HEK293 (cell line): ENCODE results near the gene TMEM87B.

Experiments used
- CTCF ChIA-PET: fragments of 350-600 bp; formaldehyde crosslinking; extraction: SDS; loops from one replicate; lab custom pipeline; 2021; ENCODE audit warnings: antibody characterized with exemption; lab: Yijun Ruan, JAX
- POLR2A ChIA-PET: fragments of 300-600 bp; formaldehyde crosslinking; extraction: SDS; loops from one replicate; lab custom pipeline; 2020; ENCODE audit warnings: antibody characterized with exemption, inconsistent platforms; lab: Yijun Ruan, JAX
- H3K27ac ChIP-seq: fragments of 200-500 bp; sonication (Bioruptor generic); 2 replicates; pipeline ENCODE4 v1.5.1; 2014; ENCODE audit warnings: low read depth, low read length, control low read depth, inconsistent platforms; ENCODE audit errors: extremely low read depth
- H3K36me3 ChIP-seq, 2 experiments: fragments of 200-500 bp in 1 of 2; sonication (Bioruptor generic) in 1 of 2; 1 replicate in 1 of 2; 2 replicates in 1 of 2; pipeline ENCODE4 v1.5.1; 2014 to 2017; ENCODE audit warnings: inconsistent platforms in 2 of 2, low read length in 2 of 2; ENCODE audit not compliant: control insufficient read depth in 2 of 2, insufficient read depth in 1 of 2
- H3K4me1 ChIP-seq: fragments of 200-500 bp; sonication (Bioruptor generic); 2 replicates; pipeline ENCODE4 v1.5.1; 2014; ENCODE audit warnings: mild to moderate bottlenecking, low read length, inconsistent platforms; ENCODE audit not compliant: control insufficient read depth, insufficient read depth
- H3K4me3 ChIP-seq: 2 replicates; pipeline ENCODE4 v1.5.1; 2011; ENCODE audit warnings: low read depth, mild to moderate bottlenecking, control low read depth, low read length, moderate library complexity
- H3K9me3 ChIP-seq: fragments of 200-500 bp; sonication (Bioruptor generic); 2 replicates; pipeline ENCODE4 v1.5.1; 2014; ENCODE audit warnings: low read depth, low read length, inconsistent platforms; ENCODE audit not compliant: control insufficient read depth, insufficient read depth
- BCL11B ChIP-seq: fragments of 450-650 bp; formaldehyde crosslinking; IDR thresholded peaks from 2 replicates; pipeline ENCODE4 v1.5.1; 2016; ENCODE audit warnings: low read depth, missing biosample characterization, missing genetic modification characterization
- CTCF ChIP-seq: fragments of 450-650 bp; formaldehyde crosslinking; IDR thresholded peaks from 2 replicates; pipeline ENCODE4 v1.5.1; 2016; ENCODE audit warnings: missing biosample characterization, missing genetic modification characterization
- ELK4 ChIP-seq: IDR thresholded peaks from 2 replicates; pipeline ENCODE4 v1.6.1; 2011; ENCODE audit warnings: mild to moderate bottlenecking, low read depth, low read length, borderline replicate concordance
- FEZF1 ChIP-seq: fragments of 450-650 bp; formaldehyde crosslinking; IDR thresholded peaks from 2 replicates; pipeline ENCODE4 v1.5.1; 2016; ENCODE audit warnings: missing biosample characterization, missing genetic modification characterization
- KLF1 ChIP-seq: fragments of 450-650 bp; formaldehyde crosslinking; IDR thresholded peaks from 2 replicates; pipeline ENCODE4 v1.5.1; 2016; ENCODE audit warnings: missing biosample characterization, missing genetic modification characterization
- KLF16 ChIP-seq: fragments of 450-650 bp; formaldehyde crosslinking; IDR thresholded peaks from 2 replicates; pipeline ENCODE4 v1.5.1; 2017; ENCODE audit warnings: missing biosample characterization, missing genetic modification characterization
- MYNN ChIP-seq: fragments of 450-650 bp; formaldehyde crosslinking; IDR thresholded peaks from 2 replicates; pipeline ENCODE4 v1.5.1; 2016; ENCODE audit warnings: missing biosample characterization, missing genetic modification characterization, borderline replicate concordance
- PBX3 ChIP-seq: sonication (generic); formaldehyde crosslinking; IDR thresholded peaks from 2 replicates; pipeline ENCODE4 v1.8.1; 2022; ENCODE audit warnings: mild to moderate bottlenecking, moderate library complexity, missing genetic modification reagents
- PRDM6 ChIP-seq: fragments of 450-650 bp; formaldehyde crosslinking; IDR thresholded peaks from 2 replicates; pipeline ENCODE4 v1.5.1; 2017; ENCODE audit warnings: missing biosample characterization, missing genetic modification characterization
- SCRT1 ChIP-seq: fragments of 450-650 bp; formaldehyde crosslinking; IDR thresholded peaks from 2 replicates; pipeline ENCODE4 v1.5.1; 2016; ENCODE audit warnings: missing biosample characterization, missing genetic modification characterization, borderline replicate concordance
- YY2 ChIP-seq: fragments of 450-650 bp; formaldehyde crosslinking; IDR thresholded peaks from 2 replicates; pipeline ENCODE4 v1.5.1; 2016; ENCODE audit warnings: missing biosample characterization, missing genetic modification characterization
- ZNF26 ChIP-seq: fragments of 450-650 bp; formaldehyde crosslinking; IDR thresholded peaks from 2 replicates; pipeline ENCODE4 v1.5.1; 2016; ENCODE audit warnings: missing biosample characterization, missing genetic modification characterization
- ZNF473 ChIP-seq: fragments of 450-650 bp; formaldehyde crosslinking; IDR thresholded peaks from 2 replicates; pipeline ENCODE4 v1.5.1; 2017; ENCODE audit warnings: missing biosample characterization, missing genetic modification characterization
- ZNF521 ChIP-seq: fragments of 450-650 bp; formaldehyde crosslinking; IDR thresholded peaks from 2 replicates; pipeline ENCODE4 v1.5.1; 2017; ENCODE audit warnings: missing biosample characterization, mild to moderate bottlenecking, missing genetic modification characterization
- ZNF596 ChIP-seq: fragments of 450-650 bp; IDR thresholded peaks from 2 replicates; pipeline ENCODE4 v1.5.0; 2018; ENCODE audit warnings: missing biosample characterization, mild to moderate bottlenecking, missing genetic modification characterization, moderate library complexity
- ZNF624 ChIP-seq: fragments of 450-650 bp; formaldehyde crosslinking; IDR thresholded peaks from 2 replicates; pipeline ENCODE4 v1.5.1; 2017; ENCODE audit warnings: missing biosample characterization, missing genetic modification characterization
- ZNF629 ChIP-seq: fragments of 450-650 bp; formaldehyde crosslinking; IDR thresholded peaks from 2 replicates; pipeline ENCODE4 v1.5.1; 2017; ENCODE audit warnings: missing biosample characterization, missing genetic modification characterization
- TF ChIP-seq, protein P1 (sequence below): fragments of 450-650 bp; formaldehyde crosslinking; IDR thresholded peaks from 2 replicates; pipeline ENCODE4 v1.5.1; 2017; ENCODE audit warnings: missing biosample characterization, missing genetic modification characterization
- TF ChIP-seq, protein P2 (sequence below): fragments of 450-650 bp; formaldehyde crosslinking; IDR thresholded peaks from 2 replicates; pipeline ENCODE4 v1.5.1; 2016; ENCODE audit warnings: missing biosample characterization, missing genetic modification characterization, borderline replicate concordance
- TF ChIP-seq, protein P3 (sequence below): fragments of 450-650 bp; formaldehyde crosslinking; IDR thresholded peaks from 2 replicates; pipeline ENCODE4 v1.5.1; 2017; ENCODE audit warnings: missing biosample characterization, missing genetic modification characterization

TMEM87B gene

GRCh38 chr2:112162956-112163355 lies 107.9 kb downstream of the TMEM87B start (continued):
- no peak for TF ChIP-seq KLF16 (tag by site-specific recombination)
- TF ChIP-seq BCL11B (tag by site-specific recombination) = no peak
- no peak for TF ChIP-seq ZNF596
- TF ChIP-seq MYNN (tag by site-specific recombination) = no peak

DNA sequence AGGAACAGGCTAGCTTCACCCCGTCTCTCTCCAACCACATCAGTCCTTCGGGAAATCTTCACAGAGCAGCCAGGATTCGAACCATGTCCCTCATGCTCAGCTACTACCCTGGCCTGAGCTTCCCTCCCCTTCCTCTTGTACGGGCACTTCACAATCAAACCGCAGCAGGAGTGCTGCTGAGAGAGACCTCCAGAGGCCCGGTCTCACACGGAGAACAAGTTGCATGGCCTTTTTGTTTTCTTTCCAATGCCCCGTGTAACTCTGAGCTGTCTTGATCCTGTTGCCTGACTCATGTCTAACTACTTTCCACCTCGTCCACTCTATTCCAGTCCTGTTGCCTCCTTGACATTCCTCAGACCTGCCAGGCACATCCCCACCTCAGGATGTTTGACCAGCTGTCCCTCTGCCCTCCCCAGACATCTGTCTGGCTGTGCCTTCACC lies 108.5 kb downstream of the TMEM87B start:
- H3K27ac ChIP-seq = no peak overlapping the region
- no peaks in the 10 kb centered on the region for H3K4me1 ChIP-seq
- H3K4me3 ChIP-seq = no peak overlapping the region
- TF ChIP-seq ZNF629 (tag by site-specific recombination) (no peak), SCRT1 (tag by site-specific recombination) (no peak), FEZF1 (no peak), ZNF26 (tag by site-specific recombination) (no peak), ZNF624 (tag by site-specific recombination) (no peak), ZNF473 (tag by site-specific recombination) (no peak)
- TF ChIP-seq, protein P1, sequence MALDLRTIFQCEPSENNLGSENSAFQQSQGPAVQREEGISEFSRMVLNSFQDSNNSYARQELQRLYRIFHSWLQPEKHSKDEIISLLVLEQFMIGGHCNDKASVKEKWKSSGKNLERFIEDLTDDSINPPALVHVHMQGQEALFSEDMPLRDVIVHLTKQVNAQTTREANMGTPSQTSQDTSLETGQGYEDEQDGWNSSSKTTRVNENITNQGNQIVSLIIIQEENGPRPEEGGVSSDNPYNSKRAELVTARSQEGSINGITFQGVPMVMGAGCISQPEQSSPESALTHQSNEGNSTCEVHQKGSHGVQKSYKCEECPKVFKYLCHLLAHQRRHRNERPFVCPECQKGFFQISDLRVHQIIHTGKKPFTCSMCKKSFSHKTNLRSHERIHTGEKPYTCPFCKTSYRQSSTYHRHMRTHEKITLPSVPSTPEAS = no peak
- TF ChIP-seq, protein P2, sequence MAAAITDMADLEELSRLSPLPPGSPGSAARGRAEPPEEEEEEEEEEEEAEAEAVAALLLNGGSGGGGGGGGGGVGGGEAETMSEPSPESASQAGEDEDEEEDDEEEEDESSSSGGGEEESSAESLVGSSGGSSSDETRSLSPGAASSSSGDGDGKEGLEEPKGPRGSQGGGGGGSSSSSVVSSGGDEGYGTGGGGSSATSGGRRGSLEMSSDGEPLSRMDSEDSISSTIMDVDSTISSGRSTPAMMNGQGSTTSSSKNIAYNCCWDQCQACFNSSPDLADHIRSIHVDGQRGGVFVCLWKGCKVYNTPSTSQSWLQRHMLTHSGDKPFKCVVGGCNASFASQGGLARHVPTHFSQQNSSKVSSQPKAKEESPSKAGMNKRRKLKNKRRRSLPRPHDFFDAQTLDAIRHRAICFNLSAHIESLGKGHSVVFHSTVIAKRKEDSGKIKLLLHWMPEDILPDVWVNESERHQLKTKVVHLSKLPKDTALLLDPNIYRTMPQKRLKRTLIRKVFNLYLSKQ (tag by site-specific recombination) = no peak
- H3K9me3 ChIP-seq = no peaks in the 10 kb centered on the region
- ChIA-PET CTCF (no interaction called here), POLR2A (no interaction called here)
- H3K36me3 ChIP-seq = no peaks in the 10 kb centered on the region

DNA sequence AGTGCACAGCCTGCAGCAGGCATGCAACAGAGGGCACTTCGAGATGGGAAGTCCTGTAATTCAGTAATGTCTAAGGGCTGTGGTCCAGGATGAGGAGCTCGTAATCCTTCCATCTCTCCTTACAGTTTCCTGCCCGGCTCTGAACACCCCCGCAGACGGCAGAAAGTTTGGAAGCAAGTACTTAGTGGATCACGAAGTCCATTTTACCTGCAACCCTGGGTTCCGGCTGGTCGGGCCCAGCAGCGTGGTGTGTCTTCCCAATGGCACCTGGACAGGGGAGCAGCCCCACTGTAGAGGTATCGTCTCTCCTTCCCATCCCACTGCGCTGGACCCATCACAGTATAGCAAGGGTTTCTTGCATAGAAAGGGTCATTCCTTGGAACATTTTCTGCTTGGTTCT lies 109.8 kb downstream of the TMEM87B start:
- Histone ChIP-seq H3K36me3 (no peaks in the 10 kb centered on the region), H3K27ac (no peak overlapping the region), H3K4me1 (no peaks in the 10 kb centered on the region), H3K4me3 (no peak overlapping the region), H3K9me3 (no peaks in the 10 kb centered on the region)
- POLR2A ChIA-PET = no interaction called here
- CTCF ChIA-PET = no interaction called here
- TF ChIP-seq PRDM6 (no peak), YY2 (tag by site-specific recombination) (no peak), PBX3 (CRISPR knock-in tag) (no peak), ELK4 (no peak), KLF1 (tag by site-specific recombination) (no peak), ZNF521 (tag by site-specific recombination) (no peak), CTCF (no peak)
- TF ChIP-seq, protein P3, sequence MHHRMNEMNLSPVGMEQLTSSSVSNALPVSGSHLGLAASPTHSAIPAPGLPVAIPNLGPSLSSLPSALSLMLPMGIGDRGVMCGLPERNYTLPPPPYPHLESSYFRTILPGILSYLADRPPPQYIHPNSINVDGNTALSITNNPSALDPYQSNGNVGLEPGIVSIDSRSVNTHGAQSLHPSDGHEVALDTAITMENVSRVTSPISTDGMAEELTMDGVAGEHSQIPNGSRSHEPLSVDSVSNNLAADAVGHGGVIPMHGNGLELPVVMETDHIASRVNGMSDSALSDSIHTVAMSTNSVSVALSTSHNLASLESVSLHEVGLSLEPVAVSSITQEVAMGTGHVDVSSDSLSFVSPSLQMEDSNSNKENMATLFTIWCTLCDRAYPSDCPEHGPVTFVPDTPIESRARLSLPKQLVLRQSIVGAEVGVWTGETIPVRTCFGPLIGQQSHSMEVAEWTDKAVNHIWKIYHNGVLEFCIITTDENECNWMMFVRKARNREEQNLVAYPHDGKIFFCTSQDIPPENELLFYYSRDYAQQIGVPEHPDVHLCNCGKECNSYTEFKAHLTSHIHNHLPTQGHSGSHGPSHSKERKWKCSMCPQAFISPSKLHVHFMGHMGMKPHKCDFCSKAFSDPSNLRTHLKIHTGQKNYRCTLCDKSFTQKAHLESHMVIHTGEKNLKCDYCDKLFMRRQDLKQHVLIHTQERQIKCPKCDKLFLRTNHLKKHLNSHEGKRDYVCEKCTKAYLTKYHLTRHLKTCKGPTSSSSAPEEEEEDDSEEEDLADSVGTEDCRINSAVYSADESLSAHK (tag by site-specific recombination) = no peak
